ENCODE data around the gene OR8A1.

The OR8A1 gene

DNA sequence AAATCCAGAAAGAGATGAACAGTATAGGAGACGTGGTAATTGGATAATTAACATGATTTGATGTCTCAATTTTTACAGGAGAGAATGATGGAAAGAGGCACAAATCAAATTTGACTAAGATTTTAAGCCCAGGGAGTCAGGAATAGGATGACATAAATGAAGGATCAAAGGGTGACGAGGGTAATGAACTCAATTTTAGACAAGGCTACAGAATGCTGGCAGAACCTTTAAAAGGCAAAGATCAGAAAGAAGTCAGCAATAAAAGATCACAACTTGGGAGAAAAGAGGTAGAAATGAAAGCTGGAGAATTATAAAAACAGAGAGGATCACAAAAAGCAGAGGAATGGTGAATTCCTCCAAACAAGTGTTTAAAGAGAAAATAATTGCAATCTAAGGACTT lies 13.0 kb upstream of the OR8A1 start:
- ChIA-PET POLR2A (no interaction called here), CTCF (no interaction called here)
- no peak overlapping the region for H3K4me3 ChIP-seq (ENCODE audit: low read depth, low read length)
- DNase-seq (ENCODE audit: low read depth, low spot score) = no peak
- TF ChIP-seq, protein P1, sequence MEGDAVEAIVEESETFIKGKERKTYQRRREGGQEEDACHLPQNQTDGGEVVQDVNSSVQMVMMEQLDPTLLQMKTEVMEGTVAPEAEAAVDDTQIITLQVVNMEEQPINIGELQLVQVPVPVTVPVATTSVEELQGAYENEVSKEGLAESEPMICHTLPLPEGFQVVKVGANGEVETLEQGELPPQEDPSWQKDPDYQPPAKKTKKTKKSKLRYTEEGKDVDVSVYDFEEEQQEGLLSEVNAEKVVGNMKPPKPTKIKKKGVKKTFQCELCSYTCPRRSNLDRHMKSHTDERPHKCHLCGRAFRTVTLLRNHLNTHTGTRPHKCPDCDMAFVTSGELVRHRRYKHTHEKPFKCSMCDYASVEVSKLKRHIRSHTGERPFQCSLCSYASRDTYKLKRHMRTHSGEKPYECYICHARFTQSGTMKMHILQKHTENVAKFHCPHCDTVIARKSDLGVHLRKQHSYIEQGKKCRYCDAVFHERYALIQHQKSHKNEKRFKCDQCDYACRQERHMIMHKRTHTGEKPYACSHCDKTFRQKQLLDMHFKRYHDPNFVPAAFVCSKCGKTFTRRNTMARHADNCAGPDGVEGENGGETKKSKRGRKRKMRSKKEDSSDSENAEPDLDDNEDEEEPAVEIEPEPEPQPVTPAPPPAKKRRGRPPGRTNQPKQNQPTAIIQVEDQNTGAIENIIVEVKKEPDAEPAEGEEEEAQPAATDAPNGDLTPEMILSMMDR (IDR thresholded peaks at IDR 0.05; ENCODE audit: insufficient read depth, low read length, missing control alignments) = no peak

DNA sequence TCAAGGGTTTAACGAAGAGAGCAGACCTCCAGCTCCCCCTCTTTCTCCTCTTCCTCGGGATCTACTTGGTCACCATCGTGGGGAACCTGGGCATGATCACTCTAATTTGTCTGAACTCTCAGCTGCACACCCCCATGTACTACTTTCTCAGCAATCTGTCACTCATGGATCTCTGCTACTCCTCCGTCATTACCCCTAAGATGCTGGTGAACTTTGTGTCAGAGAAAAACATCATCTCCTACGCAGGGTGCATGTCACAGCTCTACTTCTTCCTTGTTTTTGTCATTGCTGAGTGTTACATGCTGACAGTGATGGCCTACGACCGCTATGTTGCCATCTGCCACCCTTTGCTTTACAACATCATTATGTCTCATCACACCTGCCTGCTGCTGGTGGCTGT lies 363 bp downstream of the OR8A1 start:
- ChIA-PET POLR2A (no interaction called here), CTCF (interaction anchor here (0.8 kb wide), 1 partner anchor 155 kb away, joined by 4 read pairs; no protein-coding TSS in a partner anchor)
- TF ChIP-seq, protein P1 (IDR thresholded peaks at IDR 0.05; ENCODE audit: insufficient read depth, low read length, missing control alignments) = no peak
- no peak for DNase-seq (ENCODE audit: low read depth, low spot score)
- H3K4me3 ChIP-seq (ENCODE audit: low read depth, low read length) = no peak overlapping the region

DNA sequence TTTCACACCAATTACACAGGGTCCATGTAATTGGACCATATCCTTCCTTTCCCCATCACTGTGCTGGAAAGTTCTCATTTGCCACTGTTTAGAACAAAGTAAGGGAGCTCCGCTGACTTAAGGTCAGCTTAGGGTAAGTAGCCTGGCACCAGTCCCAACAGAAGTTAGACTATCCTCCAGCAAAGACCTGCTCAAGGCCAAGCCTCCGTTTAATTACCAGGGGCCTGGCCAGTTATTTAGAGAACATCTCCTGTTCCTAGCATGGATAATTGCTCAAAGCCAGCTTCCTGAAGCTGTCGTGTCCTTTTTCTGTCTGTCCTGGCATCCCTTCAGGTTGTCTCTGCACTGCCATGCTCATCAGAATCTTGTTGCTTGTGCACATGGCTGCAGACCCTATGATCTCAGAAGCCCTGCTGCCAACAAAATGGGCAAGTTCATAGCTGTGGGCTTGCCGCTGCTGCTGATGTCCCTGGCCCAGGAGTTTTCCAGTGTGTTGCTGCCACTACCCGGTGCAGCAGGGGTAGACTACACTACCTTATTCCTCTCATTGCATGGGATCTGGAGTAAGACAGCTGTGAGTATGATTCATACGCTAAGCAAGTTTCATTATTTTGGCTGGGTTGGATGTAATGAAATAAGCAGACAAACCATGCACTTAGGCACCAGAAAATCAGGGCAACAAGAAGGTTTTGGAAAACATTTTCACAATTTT lies 8.1 kb downstream of the OR8A1 start:
- TF ChIP-seq, protein P1 (IDR thresholded peaks at IDR 0.05; ENCODE audit: insufficient read depth, low read length, missing control alignments) = no peak
- CTCF ChIA-PET = interaction anchor here (3.4 kb wide), 1 partner anchor 162 kb away, joined by 13 read pairs; no protein-coding TSS in a partner anchor
- no peak overlapping the region for H3K4me3 ChIP-seq (ENCODE audit: low read depth, low read length)
- POLR2A ChIA-PET = no interaction called here
- DNase-seq (ENCODE audit: low read depth, low spot score) = no peak

DNA sequence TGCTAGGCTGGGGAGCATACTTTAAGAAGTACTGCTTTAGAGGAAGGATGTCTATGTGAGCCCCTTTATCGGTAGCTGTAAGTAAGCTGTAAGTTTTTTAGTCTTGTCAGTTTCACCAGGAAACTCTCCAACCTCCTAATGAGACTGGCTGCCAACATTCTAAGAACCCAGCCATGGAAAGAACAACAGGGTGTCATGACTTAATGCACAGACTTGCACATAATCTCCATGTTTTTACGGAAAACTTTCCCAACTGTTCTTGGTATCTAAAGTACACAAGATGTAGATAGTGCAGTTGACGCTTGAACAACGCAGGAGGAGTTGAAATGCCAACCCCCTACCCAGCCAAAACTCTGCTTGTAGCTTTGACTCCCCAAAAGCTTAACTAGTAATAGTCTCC lies 9.0 kb downstream of the OR8A1 start:
- ChIA-PET CTCF (interaction anchor here (1.2 kb wide), 1 partner anchor 177 kb away, joined by 4 read pairs; no protein-coding TSS in a partner anchor), POLR2A (no interaction called here)
- no peak overlapping the region for H3K4me3 ChIP-seq (ENCODE audit: low read depth, low read length)
- no peak for DNase-seq (ENCODE audit: low read depth, low spot score)
- TF ChIP-seq, protein P1 (IDR thresholded peaks at IDR 0.05; ENCODE audit: insufficient read depth, low read length, missing control alignments) = no peak

DNA sequence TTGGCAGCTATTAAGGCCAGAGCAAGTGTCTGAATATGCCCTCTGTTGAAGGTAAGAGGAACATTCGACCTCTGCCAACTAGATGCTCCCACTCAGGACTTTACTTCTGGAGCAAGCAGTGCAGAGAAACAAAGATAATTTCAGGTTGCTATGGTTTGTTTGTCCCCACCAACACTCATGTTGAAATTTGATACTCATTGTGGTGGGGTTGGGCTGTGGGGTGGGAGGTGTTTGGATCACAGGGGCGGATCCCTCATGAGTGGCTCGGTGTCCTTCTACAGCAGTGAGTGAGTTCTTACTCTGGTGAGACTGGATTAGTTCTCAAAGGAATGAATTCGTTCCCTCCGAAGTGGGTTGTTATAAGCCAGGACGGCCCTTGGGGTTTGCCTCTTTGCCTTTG lies 12.0 kb downstream of the OR8A1 start:
- ChIA-PET POLR2A (no interaction called here), CTCF (interaction anchor here (1.4 to 8.2 kb wide), 3 partner anchors 13 to 180 kb away, joined by 3 to 142 read pairs (median 15); no protein-coding TSS in a partner anchor)
- no peak overlapping the region for H3K4me3 ChIP-seq (ENCODE audit: low read depth, low read length)
- TF ChIP-seq, protein P1 (IDR thresholded peaks at IDR 0.05; ENCODE audit: insufficient read depth, low read length, missing control alignments) = no peak
- DNase-seq (ENCODE audit: low read depth, low spot score) = no peak

DNA sequence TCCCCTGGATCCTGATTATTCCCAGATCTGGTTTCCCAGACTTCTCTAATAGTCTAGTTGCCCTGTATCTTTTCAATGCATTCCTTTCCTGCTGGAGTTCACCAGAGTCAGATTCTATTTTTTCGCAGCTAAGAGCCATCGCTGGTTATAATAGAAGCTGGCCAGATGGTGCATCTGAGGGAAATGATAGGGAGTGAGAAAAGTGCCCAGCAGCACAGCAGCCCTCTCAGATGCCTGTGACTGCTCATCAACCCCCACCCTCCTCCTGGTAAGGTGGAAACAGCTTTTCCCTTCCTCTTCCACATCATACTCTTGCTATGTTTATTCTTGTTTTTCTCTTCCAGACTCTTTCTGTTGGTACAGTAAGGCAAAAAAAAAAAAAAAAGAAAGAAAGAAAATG lies 12.8 kb downstream of the OR8A1 start:
- TF ChIP-seq, protein P1 (IDR thresholded peaks at IDR 0.05; ENCODE audit: insufficient read depth, low read length, missing control alignments) = no peak
- POLR2A ChIA-PET = no interaction called here
- CTCF ChIA-PET = interaction anchor here (1.4 to 8.2 kb wide), 3 partner anchors 12 to 181 kb away, joined by 3 to 142 read pairs (median 15); no protein-coding TSS in a partner anchor
- H3K4me3 ChIP-seq (ENCODE audit: low read depth, low read length) = no peak overlapping the region
- no peak for DNase-seq (ENCODE audit: low read depth, low spot score)
